Esophagus muscularis mucosa (tissue), 4 donors: ENCODE data around the gene SND1. TPM values are rescaled to one million over a fixed set of nuclear protein-coding genes. Genes with fewer than 3 reads are reported as not detected.

Experiments
- DNase-seq: peaks from one replicate; pipeline ENCODE4 v3.0.0-alpha.2; 2017; ENCODE audit errors: extremely low spot score
- H3K27ac ChIP-seq, 4 donors: fragments of 200-600 bp; sonication (generic); replicated peaks in 1 of 4; 1 replicate in 3 of 4; 2 replicates in 1 of 4; pipeline ENCODE4 v1.5.1; 2016 to 2019; ENCODE audit warnings: mild to moderate bottlenecking in 1 of 4
- H3K27me3 ChIP-seq, 4 donors: fragments of 200-600 bp; sonication (generic); one replicate each; pipeline versions ENCODE4 v1.5.1 to v1.6.0; 2016 to 2019
- H3K36me3 ChIP-seq, 4 donors: fragments of 200-600 bp; sonication (generic); one replicate each; pipeline ENCODE4 v1.5.1; 2016 to 2019
- H3K4me1 ChIP-seq, 4 donors: fragments of 200-600 bp; sonication (generic); one replicate each; pipeline ENCODE4 v1.5.1; 2016 to 2019
- H3K4me3 ChIP-seq, 4 donors: fragments of 200-600 bp; sonication (generic); 1 replicate in 2 of 4; 2 replicates in 2 of 4; pipeline ENCODE4 v1.5.1; 2016 to 2019; ENCODE audit warnings: mild to moderate bottlenecking in 4 of 4, moderate library complexity in 1 of 4
- H3K9me3 ChIP-seq, 4 donors: fragments of 200-600 bp; sonication (generic); 1 replicate in 3 of 4; 2 replicates in 1 of 4; pipeline ENCODE4 v1.5.1; 2016 to 2019
- EP300 ChIP-seq: sonication (generic); formaldehyde crosslinking; IDR thresholded peaks from one replicate; pipeline ENCODE4 v1.6.1; 2017; ENCODE audit warnings: antibody characterized with exemption
- POLR2A ChIP-seq: fragments of 450-650 bp; IDR thresholded peaks from one replicate; pipeline ENCODE4 v1.6.1; 2017; ENCODE audit warnings: antibody characterized with exemption, moderate library complexity, mild to moderate bottlenecking, low read depth
- POLR2AphosphoS5 ChIP-seq, 2 donors: sonication (generic); formaldehyde crosslinking; IDR thresholded peaks; one replicate each; pipeline ENCODE4 v1.6.1; 2017; ENCODE audit warnings: antibody characterized with exemption in 2 of 2
- WGBS: methylation state at CpG from one replicate; pipeline ENCODE4 v1.1.5; 2018; 5-methylcytosine and 5-hydroxymethylcytosine counted together
- intact Hi-C: fragments of 100-400 bp; cut with DNase I; formaldehyde crosslinking; loops from one replicate; pipeline ENCODE4 v1.15.1; 2023
- total RNA-seq, 4 donors: library from RNA; depleted of rRNA; stranded (reverse); fragments of >200 nt; gene quantifications; one replicate each; pipeline versions ENCODE4 v1.1.0 to v1.2.1, GENCODE V29; 2016
- TF ChIP-seq, protein P1 (sequence below), 3 experiments: fragments of 200-600 bp in 2 of 3; fragments of 450-650 bp in 1 of 3; sonication (generic) in 2 of 3; IDR thresholded peaks; one replicate each; pipeline ENCODE4 v1.5.1; 2017 to 2019; ENCODE audit warnings: antibody characterized with exemption in 3 of 3, mild to moderate bottlenecking in 2 of 3, moderate library complexity in 1 of 3

SND1 gene
- total RNA-seq, 4 donors from 2014 or later = 71.4 to 91.2 (median 81.3) TPM

GRCh38 chr7:127776776-127777386, 124.9 kb downstream of the SND1 start:
- TF ChIP-seq POLR2AphosphoS5 (IDR thresholded peaks at IDR 0.05) (no peak), POLR2A (no peak), EP300 (no peak)
- TF ChIP-seq, protein P1, sequence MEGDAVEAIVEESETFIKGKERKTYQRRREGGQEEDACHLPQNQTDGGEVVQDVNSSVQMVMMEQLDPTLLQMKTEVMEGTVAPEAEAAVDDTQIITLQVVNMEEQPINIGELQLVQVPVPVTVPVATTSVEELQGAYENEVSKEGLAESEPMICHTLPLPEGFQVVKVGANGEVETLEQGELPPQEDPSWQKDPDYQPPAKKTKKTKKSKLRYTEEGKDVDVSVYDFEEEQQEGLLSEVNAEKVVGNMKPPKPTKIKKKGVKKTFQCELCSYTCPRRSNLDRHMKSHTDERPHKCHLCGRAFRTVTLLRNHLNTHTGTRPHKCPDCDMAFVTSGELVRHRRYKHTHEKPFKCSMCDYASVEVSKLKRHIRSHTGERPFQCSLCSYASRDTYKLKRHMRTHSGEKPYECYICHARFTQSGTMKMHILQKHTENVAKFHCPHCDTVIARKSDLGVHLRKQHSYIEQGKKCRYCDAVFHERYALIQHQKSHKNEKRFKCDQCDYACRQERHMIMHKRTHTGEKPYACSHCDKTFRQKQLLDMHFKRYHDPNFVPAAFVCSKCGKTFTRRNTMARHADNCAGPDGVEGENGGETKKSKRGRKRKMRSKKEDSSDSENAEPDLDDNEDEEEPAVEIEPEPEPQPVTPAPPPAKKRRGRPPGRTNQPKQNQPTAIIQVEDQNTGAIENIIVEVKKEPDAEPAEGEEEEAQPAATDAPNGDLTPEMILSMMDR (IDR thresholded peaks at IDR 0.05) = no peak
- intact Hi-C loops = no loop called here
- Histone ChIP-seq H3K36me3 (no peaks in the 10 kb centered on the region), H3K27ac (no peak overlapping the region), H3K4me1 (peaks cover 0 to 8% (median 1%) of the 10 kb centered on the region in 4 donors), H3K9me3 (no peaks in the 10 kb centered on the region), H3K4me3 (no peak overlapping the region), H3K27me3 (no peaks in the 10 kb centered on the region)
- 100% methylated on average over 1 of the region's 1 CpG for WGBS
- DNase-seq = no peak

DNA sequence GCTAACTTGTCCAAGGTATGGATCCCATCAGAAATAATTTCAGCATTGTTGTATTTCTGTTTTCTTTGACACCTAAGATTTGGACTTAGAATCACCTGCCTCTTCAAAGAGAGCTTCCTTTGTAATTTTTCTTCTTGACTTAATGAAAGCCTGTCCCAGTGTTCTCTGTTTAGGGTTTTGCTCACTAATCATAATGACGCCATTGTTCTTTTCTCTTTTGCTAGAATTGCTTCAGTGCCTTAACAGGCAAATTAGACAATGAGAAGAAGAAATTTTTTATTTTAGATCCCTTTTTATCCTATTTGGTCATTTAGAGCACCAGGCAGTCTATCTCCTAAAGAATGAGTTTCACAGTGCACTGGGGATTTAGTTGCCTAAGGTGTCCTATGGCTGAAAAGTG, 128.5 kb downstream of the SND1 start:
- Histone ChIP-seq H3K4me1 (peaks cover 6 to 17% (median 12%) of the 10 kb centered on the region in 4 donors), H3K36me3 (no peaks in the 10 kb centered on the region), H3K27ac (no peak overlapping the region), H3K9me3 (no peaks in the 10 kb centered on the region), H3K4me3 (no peak overlapping the region), H3K27me3 (no peaks in the 10 kb centered on the region)
- TF ChIP-seq POLR2A = no peak
- TF ChIP-seq POLR2AphosphoS5 (IDR thresholded peaks at IDR 0.05) = no peak
- TF ChIP-seq, protein P1 (IDR thresholded peaks at IDR 0.05) = no peak
- no peak for TF ChIP-seq EP300
- intact Hi-C loops = no loop called here
- 100% methylated on average over 1 of the region's 1 CpG for WGBS
- DNase-seq = no peak

DNA sequence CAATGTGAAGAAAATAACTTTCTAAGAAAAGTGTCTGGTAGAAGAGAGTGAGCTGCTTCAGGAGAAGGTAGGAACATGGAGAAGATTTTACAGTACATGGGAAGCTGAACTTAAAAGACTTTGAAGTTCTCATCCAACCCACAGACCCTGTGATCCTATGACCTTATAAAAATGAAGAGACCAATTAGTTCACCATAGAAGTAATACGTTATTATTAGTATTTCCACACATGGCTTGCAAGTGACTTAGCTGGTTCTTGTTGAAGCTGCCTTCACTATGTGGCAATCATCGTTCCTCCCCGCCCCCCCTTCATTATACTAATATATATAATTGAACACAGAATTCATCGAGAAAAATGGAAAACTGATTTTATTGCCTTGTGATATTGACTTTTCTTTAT, 129.1 kb downstream of the SND1 start:
- intact Hi-C loops = no loop called here
- Histone ChIP-seq H3K4me1 (peaks cover 6 to 17% (median 12%) of the 10 kb centered on the region in 4 donors), H3K27me3 (no peaks in the 10 kb centered on the region), H3K4me3 (no peak overlapping the region), H3K36me3 (no peaks in the 10 kb centered on the region), H3K27ac (no peak overlapping the region), H3K9me3 (no peaks in the 10 kb centered on the region)
- DNase-seq = no peak
- TF ChIP-seq EP300 = no peak
- TF ChIP-seq POLR2AphosphoS5 (IDR thresholded peaks at IDR 0.05) = no peak
- TF ChIP-seq, protein P1 (IDR thresholded peaks at IDR 0.05) = no peak
- TF ChIP-seq POLR2A = no peak
- 67% methylated on average over 4 of the region's 4 CpGs for WGBS

GRCh38 chr7:127782075-127782474, 130.1 kb downstream of the SND1 start:
- no peak for TF ChIP-seq EP300
- no peak for TF ChIP-seq POLR2AphosphoS5 (IDR thresholded peaks at IDR 0.05)
- TF ChIP-seq, protein P1 (IDR thresholded peaks at IDR 0.05) = no peak
- no peak for TF ChIP-seq POLR2A
- DNase-seq = no peak

More at GRCh38 chr7:127782075-127782474, 130.1 kb downstream of the SND1 start:
- no peak overlapping the region for H3K27ac ChIP-seq
- no peaks in the 10 kb centered on the region for H3K9me3 ChIP-seq
- no peaks in the 10 kb centered on the region for H3K27me3 ChIP-seq
- intact Hi-C loops = no loop called here
- H3K4me1 ChIP-seq = peaks cover 6 to 17% (median 13%) of the 10 kb centered on the region in 4 donors
- H3K4me3 ChIP-seq = no peak overlapping the region
- no peaks in the 10 kb centered on the region for H3K36me3 ChIP-seq
